GM12878 (cell line): Measurements from ENCODE around the gene RPL12. TPM values are rescaled to one million over a fixed set of nuclear protein-coding genes. Genes with fewer than 3 reads are reported as not detected.
A peak's percentile ranks its signal among the peaks of the same experiment; 100 is the strongest.

Experiments used
- ATAC-seq: fragments of 200-7000 bp; cut with Tn5 transposase; 3 replicates; pipeline ENCODE4 v1.9.1; 2020; ENCODE audit warnings: mild to moderate bottlenecking, moderate library complexity
- BruUV-seq: library from RNA; stranded (reverse); fragments of 400-500 nt; replicated peaks from 2 replicates; lab custom pipeline; 2021; lab: Mats Ljungman, UMichigan
- CTCF ChIA-PET: fragments of 300-600 bp; sonication (Branson Sonifier 250); formaldehyde crosslinking; extraction: SDS; loops from one replicate; lab custom pipeline; 2021; ENCODE audit warnings: inconsistent platforms; lab: Yijun Ruan, JAX
- POLR2A ChIA-PET: fragments of 350-600 bp; formaldehyde crosslinking; extraction: SDS; loops from one replicate; lab custom pipeline; 2021; ENCODE audit warnings: inconsistent platforms; lab: Charles Lee
- RAD21 ChIA-PET: fragments of 300-600 bp; sonication (Branson Sonifier 250); formaldehyde crosslinking; loops from one replicate; lab custom pipeline; 2023; ENCODE audit warnings: antibody characterized with exemption; ENCODE audit not compliant: unreplicated experiment; lab: Charles Lee
- SMC1A ChIA-PET: fragments of 300-600 bp; sonication (Branson Sonifier 250); formaldehyde crosslinking; loops from one replicate; lab custom pipeline; 2023; ENCODE audit not compliant: unreplicated experiment, uncharacterized antibody; lab: Charles Lee
- DNase-seq: peaks from one replicate; pipeline ENCODE4 v3.0.0-alpha.2; 2011; ENCODE audit warnings: low read depth, low spot score
- FAIRE-seq: peaks from 3 replicates; lab custom pipeline; 2011; peaks lifted over from hg19 to GRCh38; lab: Jason Lieb, UNC
- H2AFZ ChIP-seq: 2 replicates; pipeline ENCODE4 v1.6.0; 2011; ENCODE audit warnings: low read depth, low read length, control low read depth; ENCODE audit not compliant: control insufficient read depth
- H3K27ac ChIP-seq: 2 replicates; pipeline ENCODE4 v1.5.1; 2011; ENCODE audit warnings: control low read depth; ENCODE audit not compliant: control insufficient read depth, insufficient read depth
- H3K27me3 ChIP-seq, 2 experiments: replicated peaks in 1 of 2; 2 replicates each; pipeline versions ENCODE4 v1.6.0 to v1.6.1; 2011; ENCODE audit warnings: low read length in 1 of 2; ENCODE audit not compliant: control insufficient read depth in 2 of 2, insufficient read depth in 2 of 2
- H3K36me3 ChIP-seq, 2 experiments: 2 replicates each; pipeline ENCODE4 v1.5.1; 2011; ENCODE audit warnings: low read length in 1 of 2; ENCODE audit not compliant: control insufficient read depth in 2 of 2, insufficient read depth in 2 of 2
- H3K4me1 ChIP-seq: 2 replicates; pipeline ENCODE4 v1.6.1; 2011; ENCODE audit warnings: mild to moderate bottlenecking, low read length, moderate library complexity, mixed read lengths; ENCODE audit not compliant: control insufficient read depth, insufficient read depth
- H3K4me2 ChIP-seq: 2 replicates; pipeline ENCODE4 v1.6.0; 2011; ENCODE audit warnings: control low read depth; ENCODE audit not compliant: control insufficient read depth, insufficient read depth
- H3K4me3 ChIP-seq: fragments of 200-600 bp; sonication (generic); 2 replicates; pipeline ENCODE4 v1.5.1; 2016
- H3K79me2 ChIP-seq: 2 replicates; pipeline ENCODE4 v1.6.0; 2011; ENCODE audit warnings: low read length; ENCODE audit not compliant: control insufficient read depth, insufficient read depth
- H3K9ac ChIP-seq: 2 replicates; pipeline ENCODE4 v1.8.0; 2011; ENCODE audit warnings: low read length, control low read depth, mixed read lengths; ENCODE audit not compliant: control insufficient read depth, insufficient read depth
- H3K9me3 ChIP-seq: replicated peaks from 3 replicates; pipeline ENCODE4 v1.5.1; 2011; ENCODE audit warnings: mild to moderate bottlenecking, low read length; ENCODE audit not compliant: control insufficient read depth, insufficient read depth
- H4K20me1 ChIP-seq: 2 replicates; pipeline ENCODE4 v1.6.0; 2011; ENCODE audit not compliant: control insufficient read depth, insufficient read depth
- HDAC2 ChIP-seq: fragments of 200-600 bp; sonication (generic); IDR thresholded peaks from 2 replicates; pipeline ENCODE4 v1.6.1; 2017
- HDGF ChIP-seq: fragments of 450-650 bp; IDR thresholded peaks from 2 replicates; pipeline ENCODE4 v1.6.1; 2016; ENCODE audit warnings: antibody characterized with exemption
- MLLT1 ChIP-seq: fragments of 450-650 bp; IDR thresholded peaks from 2 replicates; pipeline ENCODE4 v1.6.1; 2016; ENCODE audit warnings: mild to moderate bottlenecking
- POLR2AphosphoS2 ChIP-seq: IDR thresholded peaks from 2 replicates; pipeline ENCODE4 v1.6.1; 2011; ENCODE audit warnings: low read depth, mild to moderate bottlenecking, low read length, improper control_type of control experiment, moderate library complexity
- RAD51 ChIP-seq: fragments of 450-650 bp; IDR thresholded peaks from 2 replicates; pipeline ENCODE4 v1.6.1; 2016; ENCODE audit warnings: moderate library complexity, mild to moderate bottlenecking, inconsistent platforms
- RB1 ChIP-seq: fragments of 450-650 bp; formaldehyde crosslinking; IDR thresholded peaks from 2 replicates; pipeline ENCODE4 v1.6.1; 2017; ENCODE audit warnings: mild to moderate bottlenecking, borderline replicate concordance
- RFX5 ChIP-seq: IDR thresholded peaks from 2 replicates; pipeline ENCODE4 v1.6.1; 2011; ENCODE audit warnings: low read depth, low read length, improper control_type of control experiment
- SMC3 ChIP-seq: IDR thresholded peaks from 2 replicates; pipeline ENCODE4 v1.6.1; 2011; ENCODE audit warnings: low read length, improper control_type of control experiment, borderline replicate concordance
- SP1 ChIP-seq: IDR thresholded peaks from one replicate; pipeline ENCODE4 v1.6.1; 2011; ENCODE audit warnings: low read depth, low read length
- STAT3 ChIP-seq: IDR thresholded peaks from 2 replicates; pipeline ENCODE4 v1.6.1; 2011; ENCODE audit warnings: low read depth, low read length, improper control_type of control experiment
- WGBS: methylation state at CpG from one replicate; pipeline ENCODE4 v1.1.6; 2016; ENCODE audit warnings: low lambda C conversion rate; ENCODE audit not compliant: insufficient replicate concordance, insufficient coverage; ENCODE audit errors: missing lambda C conversion rate; 5-methylcytosine and 5-hydroxymethylcytosine counted together
- in situ Hi-C: fragments of 300-500 bp; cut with MboI; formaldehyde crosslinking; loops from 9 replicates; pipeline ENCODE4 v1.14.3; 2018; ENCODE audit warnings: mixed read lengths
- intact Hi-C: fragments of 100-400 bp; cut with micrococcal nuclease; formaldehyde crosslinking; loops from one replicate; pipeline ENCODE4 v1.14.2; 2022; ENCODE audit not compliant: unreplicated experiment
- polyA plus RNA-seq, 11 experiments: library from polyadenylated mRNA; depleted of rRNA in 4 of 11; unstranded in 6 of 11; stranded (reverse) in 5 of 11; fragments of >200 nt; fragmentation: Nextera tagmentation in 4 of 11; fragmentation: Illumina TruSeq in 1 of 11; extraction: Ambion mirVana in 4 of 11; extraction: Trizol in 1 of 11; gene quantifications; 1 replicate in 1 of 11; 2 replicates in 10 of 11; pipeline versions ENCODE4 v1.2.1 to v1.2.3, GENCODE V29; 2011 to 2016; ENCODE audit warnings: inconsistent platforms in 2 of 11, missing spikeins in 2 of 11, low read depth in 1 of 11
- total RNA-seq, 4 experiments: library from RNA; depleted of rRNA in 3 of 4; stranded (reverse); fragments of >200 nt in 3 of 4; fragmentation: Illumina TruSeq in 1 of 4; extraction: Trizol in 1 of 4; gene quantifications; 2 replicates each; pipeline versions ENCODE4 v1.2.1 to v1.2.3, GENCODE V29; 2013 to 2021

Gene RPL12
- total and polyA plus RNA-seq, 10 of the 15 experiments (the other 5 are each of a cell fraction or from before 2014, with no cell fraction given) = 961 to 5,544 (median 2,858) TPM

GRCh38 chr9:127422787-127423186 is 28.4 kb downstream of the RPL12 start:
- ChIA-PET POLR2A (interaction anchor here (1.2 to 2.8 kb wide), 2 partner anchors 26 to 28 kb away, joined by 5 to 26 read pairs; partner anchors contain the start of genes LRSAM1, RPL12 and SLC2A8), CTCF (interaction anchor here (0.8 to 1.9 kb wide), 7 partner anchors 24 to 311 kb away, joined by 3 to 6 read pairs (median 4); partner anchors contain the start of genes LRSAM1, RPL12 and SLC2A8), SMC1A (interaction anchor here (0.7 to 2.0 kb wide), 5 partner anchors 26 to 482 kb away, joined by 3 to 7 read pairs (median 4); partner anchors contain the start of gene SLC2A8), RAD21 (interaction anchor here (1.2 kb wide), 1 partner anchor 26 kb away, joined by 3 read pairs; no protein-coding TSS in a partner anchor)
- Histone ChIP-seq H3K9me3 (no peaks in the 10 kb centered on the region), H3K4me1 (peaks cover 13% of the 10 kb centered on the region), H3K9ac (peak overlapping the region; percentile 99), H3K4me2 (peak overlapping the region; percentile 92), H3K36me3 (no peaks in the 10 kb centered on the region), H3K27me3 (no peaks in the 10 kb centered on the region), H3K4me3 (peak overlapping the region; percentile 90), H3K79me2 (peaks cover 44% of the 10 kb centered on the region), H2AFZ (no peak overlapping the region; the same call in 1 of the 2 replicates), H3K27ac (peak overlapping the region; percentile 88; the same call in 1 of the 2 replicates), H4K20me1 (no peaks in the 10 kb centered on the region)
- in situ Hi-C loops = no loop called here
- 93% methylated on average over 6 of the region's 6 CpGs for WGBS
- no TSS peak for BruUV-seq
- ATAC-seq = no peak
- intact Hi-C loops = loop anchor here (5.0 to 10.0 kb wide), 2 partner anchors 110 to 478 kb away; no protein-coding TSS in a partner anchor
- TF ChIP-seq SMC3 (no peak), HDAC2 (no peak), HDGF (no peak), RFX5 (no peak), SP1 (no peak), RAD51 (no peak), MLLT1 (no peak), RB1 (no peak), STAT3 (no peak), POLR2AphosphoS2 (no peak)
- no peak for DNase-seq
- no peak for FAIRE-seq
